ENCODE data around the gene FAM236A.
"Not testable (repeated sequence)": the region's sequence is repeated elsewhere in the genome, so short reads cannot be mapped to it uniquely, and the experiment has no call there.

DNA sequence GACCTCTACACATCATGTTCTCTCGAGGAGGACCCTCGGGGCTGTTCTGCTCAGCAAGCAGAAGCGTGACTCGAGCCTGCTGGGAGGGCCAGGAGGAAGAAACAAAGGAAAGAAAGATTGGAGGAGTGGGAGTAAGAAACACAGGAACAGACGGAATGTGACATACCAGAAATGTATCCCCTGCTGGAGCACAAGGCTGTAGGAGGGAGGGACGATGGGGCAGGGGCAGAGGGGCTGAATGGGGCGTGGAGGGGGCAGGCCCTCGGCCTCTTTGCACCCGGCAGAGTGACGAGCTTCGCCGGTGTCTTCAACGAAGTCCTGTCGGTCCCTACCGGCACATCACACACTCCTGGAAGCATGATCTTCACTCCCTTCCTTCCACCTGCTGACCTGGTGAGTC lies at the start of gene FAM236A:
- not testable (repeated sequence) for TF ChIP-seq POLR2A, CTCF (IDR thresholded peaks at IDR 0.05)
